HG02588 (cell line): Measurements from ENCODE around the gene EEF1A2.

ENCODE experiments used
- ATAC-seq: cut with Tn5 transposase; IDR thresholded peaks from one replicate; pipeline ENCODE4 v1.9.1; 2021; ENCODE audit warnings: mild to moderate bottlenecking, moderate library complexity; ENCODE audit not compliant: unreplicated experiment

EEF1A2 gene

DNA sequence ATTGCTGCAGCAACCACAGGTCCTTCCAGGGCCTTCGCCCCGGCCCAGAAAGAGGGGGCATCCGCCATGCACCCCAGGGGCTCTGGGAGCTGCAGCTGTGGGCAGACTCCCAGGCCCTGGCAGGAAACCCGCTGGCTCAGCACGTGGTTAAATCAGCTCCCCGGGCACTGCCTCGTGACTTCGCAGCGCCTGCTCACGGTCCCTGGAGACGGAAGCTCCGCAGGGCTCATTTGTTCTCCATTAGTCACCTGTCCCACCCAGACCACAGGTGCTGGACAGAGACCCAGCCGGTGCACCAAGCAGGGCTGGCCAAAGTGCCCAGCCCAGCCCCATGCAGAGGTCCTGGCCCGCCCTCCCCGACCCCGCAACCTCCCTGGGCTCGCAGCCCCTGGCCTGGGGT lies 41.1 kb downstream of the EEF1A2 start:
- ATAC-seq: no peak

DNA sequence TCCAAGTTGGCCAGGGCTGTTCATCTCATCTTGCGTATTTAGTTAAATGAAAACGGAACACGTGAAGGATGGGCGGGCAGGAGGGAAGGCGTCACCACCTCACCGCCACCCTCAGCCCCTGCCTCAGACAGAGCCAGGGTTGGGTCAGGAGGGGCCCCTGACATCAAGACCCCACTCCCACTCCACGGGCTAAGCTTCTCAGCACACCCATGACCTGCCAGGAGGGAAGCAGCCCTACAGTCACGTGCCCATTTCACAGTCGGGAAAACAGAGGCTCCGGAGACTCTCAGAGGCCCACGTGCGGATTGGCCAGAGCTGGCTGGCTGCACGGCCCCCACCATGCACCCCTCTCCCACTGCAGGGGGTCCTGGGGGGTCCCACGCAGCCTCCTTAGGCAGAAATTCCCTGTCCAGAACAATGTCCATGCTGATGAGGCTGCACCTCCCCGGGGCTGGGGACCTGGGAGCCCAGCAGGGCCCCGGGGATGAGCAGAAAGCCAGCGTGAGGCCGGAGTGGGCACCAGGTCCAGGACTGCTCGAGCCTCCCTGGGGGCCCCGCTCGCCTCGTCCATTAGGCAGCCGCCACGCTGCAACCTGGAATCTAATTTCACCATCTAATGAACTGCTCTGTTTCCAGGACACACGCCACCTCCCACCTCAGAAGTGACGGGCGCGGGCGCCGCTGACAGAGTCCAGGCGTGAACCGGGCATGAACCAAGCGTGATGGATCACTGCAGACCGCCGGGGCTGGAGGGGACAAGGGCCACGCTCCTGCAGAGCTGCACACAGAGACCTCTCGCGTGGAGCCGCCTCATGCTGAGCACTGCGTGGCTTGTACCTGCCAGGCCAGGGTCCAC lies 42.2 kb downstream of the EEF1A2 start:
- no peak for ATAC-seq

- ATAC-seq: no peak
Measured at GRCh38 chr20:63455568-63455859, 43.4 kb downstream of the EEF1A2 start.

DNA sequence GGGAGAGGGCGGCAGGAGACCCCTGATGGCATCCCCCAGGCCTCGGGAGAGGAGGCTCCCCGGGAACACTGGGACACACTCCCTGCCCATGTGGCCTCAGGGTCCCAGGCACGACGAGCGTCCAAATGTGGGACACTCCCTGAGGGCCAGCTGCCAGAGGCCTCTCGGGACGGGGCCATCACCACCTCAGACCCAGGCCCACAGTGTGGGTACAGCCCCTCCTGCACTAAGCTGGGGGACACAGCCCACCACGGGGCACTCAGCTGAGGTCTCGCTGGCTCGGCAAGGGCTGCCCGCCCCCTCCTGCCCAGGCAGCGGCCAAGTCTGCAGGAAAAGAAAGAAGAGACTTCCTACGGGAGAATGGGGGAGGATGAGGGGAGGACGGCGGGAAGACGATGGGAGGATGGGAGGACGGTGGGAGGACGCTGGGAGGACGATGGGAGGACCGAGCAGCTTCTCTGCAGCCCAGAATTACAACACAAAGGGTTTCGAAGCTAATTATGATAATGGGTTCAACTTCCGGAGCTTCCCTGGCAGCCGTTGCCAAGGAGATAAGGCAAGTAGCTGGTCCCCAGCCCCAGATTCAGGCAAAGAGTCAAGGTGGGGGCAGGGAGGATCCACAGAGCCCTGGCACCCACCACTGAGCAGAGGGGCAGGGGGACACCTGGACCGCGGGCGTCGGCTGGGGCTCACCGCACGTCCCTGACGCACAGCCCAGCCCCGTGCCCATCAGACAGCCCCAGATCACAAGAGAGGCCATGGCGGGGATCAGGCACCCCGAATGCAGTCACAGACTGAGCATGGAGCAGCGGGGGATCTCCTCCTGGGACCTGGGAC lies 43.9 kb downstream of the EEF1A2 start:
- no peak for ATAC-seq

DNA sequence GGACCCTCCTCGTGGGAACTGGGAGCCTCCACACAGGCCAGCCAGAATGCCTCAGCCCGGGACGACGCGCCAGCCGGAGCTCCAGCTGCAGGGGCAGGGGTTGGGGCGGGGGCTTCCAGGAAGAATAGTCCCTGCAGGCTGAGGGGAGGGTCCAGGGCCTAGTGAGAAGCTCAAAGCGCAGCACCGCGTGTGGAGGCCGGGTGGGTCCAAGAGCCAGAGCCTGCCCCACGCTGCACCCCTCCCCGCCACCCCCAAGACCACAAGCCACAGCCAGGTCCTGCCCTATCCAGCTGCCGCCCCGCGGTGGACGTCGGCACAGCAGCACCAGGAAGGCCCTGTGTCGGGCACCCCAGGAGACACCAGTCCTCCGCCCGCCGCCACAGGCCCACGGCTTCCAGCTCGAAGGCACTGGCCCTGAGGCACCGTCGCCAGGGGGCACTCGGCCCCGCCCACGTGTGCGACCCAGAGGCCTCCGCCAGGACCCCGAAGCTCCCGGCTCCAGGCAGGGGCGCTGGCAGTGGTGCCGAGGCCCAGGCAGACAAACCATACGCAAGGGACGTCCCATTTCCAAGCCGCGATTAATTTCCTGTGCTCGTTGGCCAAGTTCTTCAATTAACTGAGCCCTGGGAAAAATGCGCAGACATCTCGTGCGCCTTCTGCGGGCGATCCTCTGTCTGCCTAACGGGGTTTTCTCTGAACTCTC lies 45.9 kb downstream of the EEF1A2 start:
- no peak for ATAC-seq

- ATAC-seq: no peak
Measured at GRCh38 chr20:63452341-63452740, 46.5 kb downstream of the EEF1A2 start.

DNA sequence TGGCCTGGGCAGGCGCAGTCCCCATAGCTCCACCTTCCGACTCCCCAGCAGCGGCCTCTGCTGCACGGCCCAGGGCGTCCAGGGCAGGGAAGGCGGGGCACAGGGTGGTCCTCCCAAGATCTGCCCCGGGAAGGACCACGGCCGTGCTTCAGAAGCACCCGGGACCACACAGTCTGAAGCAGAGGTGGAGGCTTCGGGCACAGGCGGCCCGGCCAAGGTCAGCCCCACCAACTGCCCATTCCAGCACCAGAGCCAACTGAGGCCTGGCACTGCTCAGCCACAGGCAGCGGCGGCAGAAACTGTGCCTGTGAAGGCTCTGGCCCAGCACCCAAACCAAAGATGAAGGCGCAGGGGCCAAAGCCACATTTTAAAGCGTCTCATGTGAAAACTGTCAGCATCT lies 47.1 kb downstream of the EEF1A2 start:
- ATAC-seq: no peak

DNA sequence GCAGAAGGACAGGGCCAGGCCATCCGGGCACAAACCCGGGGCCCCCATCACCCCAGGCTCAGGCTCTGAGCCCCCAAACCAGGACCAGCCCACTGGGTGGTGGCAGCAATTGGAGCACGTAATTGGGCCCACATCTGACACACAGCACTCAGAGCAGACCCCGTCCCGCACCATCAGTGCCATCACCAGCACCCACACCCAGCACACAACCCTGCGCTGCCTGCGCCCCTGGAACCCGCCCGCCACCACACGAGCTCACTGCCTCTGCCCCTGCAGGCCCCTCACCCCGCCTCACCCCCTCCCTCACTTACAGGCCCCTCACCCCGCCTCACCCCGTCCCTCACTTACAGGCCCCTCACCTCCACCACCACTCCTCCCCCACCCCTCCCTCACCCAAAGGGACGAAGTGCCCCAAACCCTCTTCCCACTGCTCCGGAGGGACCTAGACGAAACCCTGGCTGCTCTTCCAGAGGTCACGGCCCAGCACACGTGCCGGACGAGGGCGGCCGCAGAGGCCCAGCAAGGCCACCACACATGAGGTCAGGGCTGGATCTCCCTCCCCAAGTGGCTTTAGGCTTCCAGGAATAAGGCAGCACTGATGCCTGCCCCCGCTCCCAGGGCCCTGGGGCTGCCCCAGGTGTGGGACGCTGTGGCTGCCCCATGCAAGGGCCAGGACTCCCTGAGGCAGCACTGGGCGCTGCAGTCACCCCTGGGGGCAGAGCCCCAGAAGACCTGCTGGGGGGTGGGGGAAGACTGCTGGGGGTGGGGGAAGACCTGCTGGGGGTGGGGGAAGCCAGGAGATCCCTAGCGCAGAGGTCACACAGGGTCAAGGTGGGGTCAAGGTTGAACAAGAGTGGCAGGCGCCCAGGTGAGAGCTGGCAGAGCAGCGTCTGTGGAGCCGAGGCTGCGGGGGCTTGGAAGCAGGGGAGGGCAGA lies 48.8 kb downstream of the EEF1A2 start:
- no peak for ATAC-seq

- no peak for ATAC-seq
Measured at GRCh38 chr20:63449025-63449424, 49.9 kb downstream of the EEF1A2 start.

DNA sequence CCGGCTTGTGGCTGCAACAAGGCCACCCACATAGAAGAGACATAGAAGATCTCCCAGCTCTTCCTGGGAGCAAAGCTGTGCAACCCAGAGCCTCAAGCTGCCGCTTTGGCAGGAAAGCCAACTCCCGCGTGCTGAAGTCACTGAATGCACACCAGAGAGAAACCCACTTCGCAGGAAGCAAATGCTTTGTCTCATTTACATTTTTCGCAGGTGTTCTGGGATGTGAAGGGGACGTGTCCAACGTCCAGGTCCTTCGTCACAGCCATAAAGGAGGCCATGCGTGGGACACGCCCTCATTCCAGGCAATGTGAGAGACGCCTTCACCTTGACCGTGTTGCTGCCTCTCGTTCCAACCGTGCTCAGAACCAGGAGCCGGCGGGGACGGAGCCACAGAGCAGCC lies 50.9 kb downstream of the EEF1A2 start:
- ATAC-seq: no peak

DNA sequence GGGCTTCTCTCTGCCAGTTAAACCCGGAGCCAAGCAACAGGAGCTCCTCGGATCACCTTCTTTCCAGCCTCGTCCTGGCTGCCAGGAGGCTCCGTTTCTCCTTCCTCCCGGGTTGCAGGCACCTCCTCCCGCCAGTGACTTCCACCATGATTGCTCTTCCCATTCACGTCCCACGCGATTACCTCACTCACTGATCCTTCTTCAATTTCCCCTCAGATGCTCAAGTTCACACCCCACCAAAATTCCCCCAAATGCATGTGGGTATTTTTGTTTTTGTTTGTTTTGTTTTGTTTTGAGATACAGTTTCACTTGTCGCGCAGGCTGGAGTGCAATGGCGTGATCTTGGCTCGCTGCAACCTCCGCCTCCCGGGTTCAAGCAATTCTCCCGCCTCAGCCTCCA lies 51.6 kb downstream of the EEF1A2 start:
- no peak for ATAC-seq

GRCh38 chr20:63446216-63447024 lies 52.5 kb downstream of the EEF1A2 start:
- no peak for ATAC-seq

DNA sequence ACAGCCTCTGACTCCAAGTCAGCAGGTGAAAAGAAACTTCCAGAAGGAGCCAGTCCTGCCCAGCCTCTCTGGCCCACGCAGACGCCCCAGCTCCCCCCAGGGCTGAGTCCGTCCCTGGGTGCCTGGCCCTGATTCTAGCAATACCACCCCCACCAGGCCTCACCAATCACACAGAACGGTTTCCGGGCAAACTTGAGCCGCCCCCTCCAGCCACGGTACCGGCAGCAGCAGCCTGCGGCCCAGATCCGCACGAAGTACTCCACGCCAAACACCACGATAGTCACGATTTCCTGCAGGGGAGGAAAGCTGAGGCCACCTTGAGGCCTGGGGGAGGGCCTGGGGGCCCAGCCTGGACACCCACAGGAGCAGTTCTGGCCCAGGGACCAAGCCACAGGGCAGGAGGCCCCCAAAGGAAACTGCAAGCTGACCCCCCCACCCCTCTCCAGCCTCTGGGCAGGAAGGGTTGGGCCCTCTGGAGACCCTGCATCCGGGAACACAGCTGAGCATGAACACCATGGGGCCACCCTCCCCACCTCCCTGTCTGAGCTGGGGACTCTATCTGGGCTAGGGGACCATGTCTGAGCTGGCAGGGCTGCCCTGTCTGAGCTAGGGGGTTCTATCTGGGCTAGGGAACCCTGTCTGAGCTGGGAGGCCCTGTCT lies 53.7 kb downstream of the EEF1A2 start:
- ATAC-seq: no peak

- ATAC-seq: no peak
Measured at GRCh38 chr20:63444548-63444947, 54.3 kb downstream of the EEF1A2 start.

GRCh38 chr20:63443606-63444395 lies 55.1 kb downstream of the EEF1A2 start:
- no peak for ATAC-seq

- ATAC-seq: no peak
Measured at GRCh38 chr20:63442100-63442493, 56.8 kb downstream of the EEF1A2 start.

DNA sequence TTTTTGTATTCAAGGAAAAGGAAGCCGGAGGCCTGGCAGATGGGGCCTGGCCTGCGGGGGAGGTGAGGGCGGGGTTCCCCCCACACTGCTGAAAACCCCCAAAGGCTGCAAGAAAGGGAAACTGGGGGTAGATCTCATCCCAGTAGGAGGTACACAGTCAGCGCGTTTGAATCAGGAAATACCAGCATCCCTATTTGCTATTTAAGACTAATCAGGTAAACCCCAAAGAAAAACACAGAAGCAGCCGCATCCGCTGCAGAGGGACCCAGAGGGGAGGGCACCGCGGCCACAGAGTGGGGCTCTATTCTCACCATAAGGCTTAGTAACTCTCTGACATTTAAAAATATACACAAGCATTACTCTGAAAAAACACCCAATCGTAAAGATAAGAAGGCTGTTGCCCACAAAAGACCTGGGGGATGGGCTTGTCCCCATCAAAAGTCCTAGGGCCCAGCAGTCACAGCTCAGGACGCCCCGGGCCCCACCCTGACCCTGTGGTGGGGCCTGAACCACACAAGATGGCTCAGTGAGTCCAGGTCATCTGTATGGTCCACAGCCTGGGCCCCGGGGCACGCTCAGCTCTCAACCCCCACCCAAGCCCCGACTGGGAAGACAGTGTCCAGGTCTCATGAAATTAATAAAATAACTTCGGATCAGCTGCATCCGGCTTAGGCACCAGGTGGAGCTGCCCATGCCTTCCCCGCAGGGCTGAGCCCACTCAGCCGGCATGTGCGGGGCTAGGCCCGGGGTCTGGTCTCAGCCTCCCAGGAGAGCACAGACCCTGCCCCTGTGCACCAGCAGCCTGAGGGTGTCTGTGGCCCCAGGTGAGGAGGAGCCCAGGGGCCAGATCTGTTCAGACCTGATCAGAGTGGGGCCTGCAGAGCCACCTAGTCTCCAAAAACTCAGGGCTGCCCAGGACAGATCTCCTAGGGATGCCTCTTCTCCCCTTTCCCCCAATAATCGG lies 57.5 kb downstream of the EEF1A2 start:
- ATAC-seq: no peak
